ENCODE measurements around the gene OMP.
"Not testable (repeated sequence)": the region's sequence is repeated elsewhere in the genome, so short reads cannot be mapped to it uniquely, and the experiment has no call there.

Gene OMP

GRCh38 chr11:77088236-77089003, 14.2 kb upstream of the OMP start:
- DNase-seq = no peak

DNA sequence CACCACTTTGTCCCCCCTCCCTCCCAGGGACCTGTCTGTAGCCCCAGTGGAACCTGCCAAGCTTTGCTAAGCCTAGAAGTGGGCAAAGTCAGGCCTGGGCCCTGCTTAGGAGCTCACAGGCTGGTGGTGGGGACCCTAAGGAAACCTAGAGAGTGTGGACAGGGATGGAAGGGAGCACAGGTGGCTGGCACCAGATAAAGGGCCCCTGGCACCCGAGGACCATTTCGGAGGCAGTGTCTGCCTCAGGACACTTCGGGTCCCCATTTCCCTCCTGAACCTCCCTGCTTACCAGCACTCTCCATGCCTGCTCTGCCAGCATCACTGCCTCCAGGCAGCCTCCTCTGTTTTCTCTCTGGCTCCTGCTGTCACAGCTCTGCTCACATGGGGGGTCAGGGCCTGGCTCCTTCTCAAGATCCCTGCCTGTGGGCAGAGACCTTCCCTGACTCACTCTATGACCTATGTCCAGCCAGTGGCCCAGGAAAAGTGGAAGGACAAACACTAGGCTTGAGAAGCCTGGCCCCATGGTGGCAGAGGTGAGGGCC, 13.6 kb upstream of the OMP start:
- no peak for DNase-seq

- DNase-seq = no peak
Observed at GRCh38 chr11:77090046-77090372, 12.6 kb upstream of the OMP start.

GRCh38 chr11:77090373-77091111, 12.1 kb upstream of the OMP start:
- no peak for DNase-seq

DNA sequence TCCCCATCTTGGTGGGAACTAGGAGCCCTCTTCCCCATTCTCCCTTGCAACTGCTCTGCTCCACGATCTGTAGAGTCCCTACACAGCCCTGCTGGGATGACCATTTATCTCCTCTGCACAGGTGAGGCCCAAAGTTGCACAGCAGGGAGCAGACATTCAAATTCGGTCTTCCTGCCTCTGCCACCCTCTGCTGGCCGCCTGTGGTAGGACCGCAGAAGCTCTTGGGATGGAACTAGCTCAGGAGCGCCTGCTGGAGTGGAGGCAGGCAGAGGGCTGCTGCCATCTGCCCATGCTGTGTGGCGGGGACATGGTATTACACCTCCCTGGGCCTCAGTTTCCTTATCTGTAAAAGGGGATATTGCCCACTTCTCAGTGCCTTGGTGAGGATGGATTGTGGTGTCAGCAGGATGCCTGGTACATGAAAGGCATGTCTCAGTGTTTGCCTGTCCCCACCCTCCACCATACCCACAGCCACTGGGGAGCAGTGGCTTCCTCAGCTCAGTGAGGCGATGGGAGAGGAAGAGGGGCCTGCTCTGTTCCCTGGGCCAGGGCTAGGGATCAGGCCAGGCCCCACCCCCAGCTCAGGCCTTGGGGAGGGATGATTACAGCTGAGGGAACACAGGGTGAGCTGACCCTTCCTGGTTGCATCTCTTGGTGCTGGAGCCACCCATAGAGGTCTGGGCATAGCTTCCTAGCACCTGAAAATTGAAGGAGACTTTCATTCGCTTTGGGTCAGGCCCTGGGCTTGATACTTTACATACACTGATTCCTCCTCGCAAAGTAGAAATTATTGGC, 11.3 kb upstream of the OMP start:
- peak; percentile 49 to 60 (median 54) for DNase-seq

DNA sequence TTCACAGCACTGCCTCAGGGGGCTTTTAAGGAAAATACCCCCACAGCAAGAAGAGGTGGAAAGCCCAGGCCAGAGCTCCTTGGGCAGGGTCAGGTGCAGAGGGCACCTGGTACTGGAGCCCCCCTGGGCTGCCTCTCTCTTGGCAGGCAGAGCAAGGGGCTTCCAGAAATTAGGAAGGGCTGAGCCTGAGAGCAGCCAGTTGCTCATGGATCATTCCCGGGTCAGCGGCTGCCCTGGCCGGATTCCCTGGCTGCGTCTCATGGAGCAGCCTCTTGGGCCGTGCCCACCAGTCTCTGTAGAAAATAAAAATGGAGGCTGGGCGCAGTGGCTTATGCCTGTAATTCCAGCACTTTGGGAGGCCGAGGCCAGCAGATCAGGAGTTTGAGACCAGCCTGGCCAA, 10.3 kb upstream of the OMP start:
- no peak for DNase-seq

- DNase-seq = no peak
Observed at GRCh38 chr11:77093056-77093891, 9.4 kb upstream of the OMP start.

- DNase-seq = no peak
Observed at GRCh38 chr11:77093987-77094840, 8.4 kb upstream of the OMP start.

GRCh38 chr11:77094841-77095365, 7.7 kb upstream of the OMP start:
- no peak for DNase-seq

- DNase-seq = no peak
Observed at GRCh38 chr11:77095551-77096490, 6.8 kb upstream of the OMP start.

GRCh38 chr11:77096591-77097019, 6.0 kb upstream of the OMP start:
- DNase-seq = no peak

- not testable (repeated sequence) for DNase-seq
Observed at GRCh38 chr11:77097180-77097579, 5.5 kb upstream of the OMP start.

- DNase-seq = no peak
Observed at GRCh38 chr11:77100166-77101042, 2.2 kb upstream of the OMP start.

GRCh38 chr11:77101043-77101537, 1.6 kb upstream of the OMP start:
- DNase-seq = no peak

DNA sequence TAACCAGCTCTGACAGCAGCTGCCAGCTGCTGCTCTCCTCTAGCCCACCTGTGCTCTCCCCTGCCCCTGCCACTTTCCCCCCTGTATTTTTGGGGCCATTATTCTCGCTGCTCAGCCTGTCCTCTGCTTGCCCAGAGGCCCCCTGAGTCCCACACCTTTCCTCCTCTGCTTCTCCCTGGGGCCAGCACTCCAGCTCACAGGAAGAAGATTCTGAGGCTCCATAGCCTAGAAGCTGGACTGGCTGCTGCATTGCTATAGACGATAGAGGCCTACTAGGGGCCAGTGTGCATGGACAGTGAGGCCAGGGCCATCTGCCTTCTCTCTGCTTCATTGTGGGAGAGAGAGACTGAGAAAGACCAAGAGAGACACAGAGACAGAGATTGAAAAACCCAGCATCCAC, 679 bp downstream of the OMP start:
- no peak for DNase-seq

- DNase-seq = no peak
Observed at GRCh38 chr11:77104727-77105126, 2.1 kb downstream of the OMP start.

DNA sequence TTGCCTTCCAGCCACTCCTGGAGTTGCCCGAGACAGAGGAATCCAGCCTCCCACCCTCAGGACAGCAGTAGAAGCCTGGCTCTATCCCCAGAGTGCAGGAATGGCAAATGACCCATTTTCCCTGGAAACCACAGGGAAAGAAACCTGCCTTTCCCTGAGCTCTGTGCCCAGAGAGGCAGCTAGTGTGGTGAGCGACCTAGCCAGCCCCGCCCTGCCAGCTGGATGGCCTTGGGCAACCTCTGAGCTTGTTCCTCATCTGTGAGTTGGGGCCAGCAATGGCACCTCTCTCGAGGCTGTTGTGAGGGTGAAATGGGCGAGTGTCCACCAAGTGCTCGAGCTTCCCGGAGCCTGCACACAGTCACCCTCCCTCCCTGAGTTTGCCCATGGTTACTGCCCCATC, 3.7 kb downstream of the OMP start:
- no peak for DNase-seq

GRCh38 chr11:77106759-77107158, 4.1 kb downstream of the OMP start:
- DNase-seq = no peak

DNA sequence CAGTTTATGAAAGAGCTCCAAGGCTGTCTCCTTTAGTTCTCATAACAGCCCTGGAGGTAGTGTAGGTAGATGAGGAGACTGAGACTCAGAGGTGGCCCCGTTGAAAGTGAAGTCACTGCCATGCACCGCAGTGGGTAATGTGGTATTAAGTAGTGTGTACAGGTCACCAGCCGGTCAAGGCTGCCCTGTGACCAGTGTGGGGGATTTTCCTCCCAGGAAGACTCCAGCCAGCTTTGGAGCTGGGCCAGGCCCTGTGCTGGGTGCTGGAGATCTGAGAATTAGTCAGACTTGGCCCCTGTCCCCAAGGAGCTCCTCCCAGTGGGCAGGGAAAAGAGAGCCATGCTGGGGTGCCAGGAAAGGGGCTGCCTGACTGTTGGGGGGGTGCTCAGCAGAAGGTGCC, 5.3 kb downstream of the OMP start:
- DNase-seq = no peak
